GM12878 (cell line): ENCODE measurements around the gene HCFC2. TPM values are rescaled to one million over a fixed set of nuclear protein-coding genes. Genes with fewer than 3 reads are reported as not detected.

ENCODE experiments used
- ATAC-seq: fragments of 200-7000 bp; cut with Tn5 transposase; 3 replicates; pipeline ENCODE4 v1.9.1; 2020; ENCODE audit warnings: mild to moderate bottlenecking, moderate library complexity
- BruUV-seq: library from RNA; stranded (reverse); fragments of 400-500 nt; replicated peaks from 2 replicates; lab custom pipeline; 2021; lab: Mats Ljungman, UMichigan
- CTCF ChIA-PET: fragments of 300-600 bp; sonication (Branson Sonifier 250); formaldehyde crosslinking; extraction: SDS; loops from one replicate; lab custom pipeline; 2021; ENCODE audit warnings: inconsistent platforms; lab: Yijun Ruan, JAX
- POLR2A ChIA-PET: fragments of 350-600 bp; formaldehyde crosslinking; extraction: SDS; loops from one replicate; lab custom pipeline; 2021; ENCODE audit warnings: inconsistent platforms; lab: Charles Lee
- RAD21 ChIA-PET: fragments of 300-600 bp; sonication (Branson Sonifier 250); formaldehyde crosslinking; loops from one replicate; lab custom pipeline; 2023; ENCODE audit warnings: antibody characterized with exemption; ENCODE audit not compliant: unreplicated experiment; lab: Charles Lee
- SMC1A ChIA-PET: fragments of 300-600 bp; sonication (Branson Sonifier 250); formaldehyde crosslinking; loops from one replicate; lab custom pipeline; 2023; ENCODE audit not compliant: unreplicated experiment, uncharacterized antibody; lab: Charles Lee
- DNase-seq: peaks from one replicate; pipeline ENCODE4 v3.0.0-alpha.2; 2011; ENCODE audit warnings: low read depth, low spot score
- FAIRE-seq: peaks from 3 replicates; lab custom pipeline; 2011; peaks lifted over from hg19 to GRCh38; lab: Jason Lieb, UNC
- H2AFZ ChIP-seq: 2 replicates; pipeline ENCODE4 v1.6.0; 2011; ENCODE audit warnings: low read depth, low read length, control low read depth; ENCODE audit not compliant: control insufficient read depth
- H3K27ac ChIP-seq: 2 replicates; pipeline ENCODE4 v1.5.1; 2011; ENCODE audit warnings: control low read depth; ENCODE audit not compliant: control insufficient read depth, insufficient read depth
- H3K27me3 ChIP-seq, 2 experiments: replicated peaks in 1 of 2; 2 replicates each; pipeline versions ENCODE4 v1.6.0 to v1.6.1; 2011; ENCODE audit warnings: low read length in 1 of 2; ENCODE audit not compliant: control insufficient read depth in 2 of 2, insufficient read depth in 2 of 2
- H3K36me3 ChIP-seq, 2 experiments: 2 replicates each; pipeline ENCODE4 v1.5.1; 2011; ENCODE audit warnings: low read length in 1 of 2; ENCODE audit not compliant: control insufficient read depth in 2 of 2, insufficient read depth in 2 of 2
- H3K4me1 ChIP-seq: 2 replicates; pipeline ENCODE4 v1.6.1; 2011; ENCODE audit warnings: mild to moderate bottlenecking, low read length, moderate library complexity, mixed read lengths; ENCODE audit not compliant: control insufficient read depth, insufficient read depth
- H3K4me2 ChIP-seq: 2 replicates; pipeline ENCODE4 v1.6.0; 2011; ENCODE audit warnings: control low read depth; ENCODE audit not compliant: control insufficient read depth, insufficient read depth
- H3K4me3 ChIP-seq: fragments of 200-600 bp; sonication (generic); 2 replicates; pipeline ENCODE4 v1.5.1; 2016
- H3K79me2 ChIP-seq: 2 replicates; pipeline ENCODE4 v1.6.0; 2011; ENCODE audit warnings: low read length; ENCODE audit not compliant: control insufficient read depth, insufficient read depth
- H3K9ac ChIP-seq: 2 replicates; pipeline ENCODE4 v1.8.0; 2011; ENCODE audit warnings: low read length, control low read depth, mixed read lengths; ENCODE audit not compliant: control insufficient read depth, insufficient read depth
- H3K9me3 ChIP-seq: replicated peaks from 3 replicates; pipeline ENCODE4 v1.5.1; 2011; ENCODE audit warnings: mild to moderate bottlenecking, low read length; ENCODE audit not compliant: control insufficient read depth, insufficient read depth
- H4K20me1 ChIP-seq: 2 replicates; pipeline ENCODE4 v1.6.0; 2011; ENCODE audit not compliant: control insufficient read depth, insufficient read depth
- BHLHE40 ChIP-seq, 2 experiments: fragments of 450-650 bp in 1 of 2; IDR thresholded peaks; 2 replicates each; pipeline ENCODE4 v1.6.1; 2011 to 2017; ENCODE audit warnings: low read depth in 2 of 2, borderline replicate concordance in 1 of 2, improper control_type of control experiment in 1 of 2, low read length in 1 of 2, mild to moderate bottlenecking in 1 of 2
- WGBS: methylation state at CpG from one replicate; pipeline ENCODE4 v1.1.6; 2016; ENCODE audit warnings: low lambda C conversion rate; ENCODE audit not compliant: insufficient replicate concordance, insufficient coverage; ENCODE audit errors: missing lambda C conversion rate; 5-methylcytosine and 5-hydroxymethylcytosine counted together
- in situ Hi-C: fragments of 300-500 bp; cut with MboI; formaldehyde crosslinking; loops from 9 replicates; pipeline ENCODE4 v1.14.3; 2018; ENCODE audit warnings: mixed read lengths
- intact Hi-C: fragments of 100-400 bp; cut with micrococcal nuclease; formaldehyde crosslinking; loops from one replicate; pipeline ENCODE4 v1.14.2; 2022; ENCODE audit not compliant: unreplicated experiment
- polyA plus RNA-seq, 11 experiments: library from polyadenylated mRNA; depleted of rRNA in 4 of 11; unstranded in 6 of 11; stranded (reverse) in 5 of 11; fragments of >200 nt; fragmentation: Nextera tagmentation in 4 of 11; fragmentation: Illumina TruSeq in 1 of 11; extraction: Ambion mirVana in 4 of 11; extraction: Trizol in 1 of 11; gene quantifications; 1 replicate in 1 of 11; 2 replicates in 10 of 11; pipeline versions ENCODE4 v1.2.1 to v1.2.3, GENCODE V29; 2011 to 2016; ENCODE audit warnings: inconsistent platforms in 2 of 11, missing spikeins in 2 of 11, low read depth in 1 of 11
- total RNA-seq, 4 experiments: library from RNA; depleted of rRNA in 3 of 4; stranded (reverse); fragments of >200 nt in 3 of 4; fragmentation: Illumina TruSeq in 1 of 4; extraction: Trizol in 1 of 4; gene quantifications; 2 replicates each; pipeline versions ENCODE4 v1.2.1 to v1.2.3, GENCODE V29; 2013 to 2021
- TF ChIP-seq, protein P1 (sequence below): fragments of 450-650 bp; formaldehyde crosslinking; IDR thresholded peaks from 2 replicates; pipeline ENCODE4 v1.4.0; 2022; ENCODE audit warnings: mild to moderate bottlenecking, moderate library complexity

HCFC2 gene
- total and polyA plus RNA-seq, 10 of the 15 experiments (the other 5 are each of a cell fraction or from before 2014, with no cell fraction given), result 1.8 to 14.2 (median 9.3) TPM

DNA sequence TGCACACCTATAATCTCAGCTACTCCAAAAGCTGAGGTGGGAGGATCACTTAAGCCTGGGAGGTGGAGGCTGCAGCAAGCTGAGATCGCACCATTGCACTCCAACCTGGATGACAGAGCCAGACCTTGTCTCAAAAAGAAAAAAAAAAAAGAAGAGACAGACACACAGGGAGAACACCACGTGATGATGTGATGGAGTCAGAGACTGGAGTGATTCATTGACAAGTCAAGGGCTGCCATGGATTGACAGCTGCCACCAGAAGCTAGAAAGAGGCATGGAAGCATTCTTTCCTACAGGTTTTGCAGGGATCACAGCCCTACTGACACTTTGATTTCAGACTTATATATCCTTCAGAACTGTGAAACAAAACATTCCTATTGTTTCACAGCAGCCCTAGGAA, 3.5 kb upstream of the HCFC2 start:
- FAIRE-seq, result no peak
- CTCF ChIA-PET, result interaction anchor here (0.6 to 9.3 kb wide), 2 partner anchors 48 to 338 kb away, joined by 3 to 75 read pairs; no protein-coding TSS in a partner anchor
- no peak overlapping the region for H2AFZ ChIP-seq
- no peaks in the 10 kb centered on the region for H4K20me1 ChIP-seq
- no peak overlapping the region for H3K4me3 ChIP-seq
- H3K27ac ChIP-seq, result no peak overlapping the region
- no peaks in the 10 kb centered on the region for H3K36me3 ChIP-seq
- no peak for TF ChIP-seq BHLHE40 (IDR thresholded peaks at IDR 0.05; ENCODE audit: borderline replicate concordance in 1 of 2, low read depth in 2 of 2, low read length in 1 of 2)
- TF ChIP-seq, protein P1, sequence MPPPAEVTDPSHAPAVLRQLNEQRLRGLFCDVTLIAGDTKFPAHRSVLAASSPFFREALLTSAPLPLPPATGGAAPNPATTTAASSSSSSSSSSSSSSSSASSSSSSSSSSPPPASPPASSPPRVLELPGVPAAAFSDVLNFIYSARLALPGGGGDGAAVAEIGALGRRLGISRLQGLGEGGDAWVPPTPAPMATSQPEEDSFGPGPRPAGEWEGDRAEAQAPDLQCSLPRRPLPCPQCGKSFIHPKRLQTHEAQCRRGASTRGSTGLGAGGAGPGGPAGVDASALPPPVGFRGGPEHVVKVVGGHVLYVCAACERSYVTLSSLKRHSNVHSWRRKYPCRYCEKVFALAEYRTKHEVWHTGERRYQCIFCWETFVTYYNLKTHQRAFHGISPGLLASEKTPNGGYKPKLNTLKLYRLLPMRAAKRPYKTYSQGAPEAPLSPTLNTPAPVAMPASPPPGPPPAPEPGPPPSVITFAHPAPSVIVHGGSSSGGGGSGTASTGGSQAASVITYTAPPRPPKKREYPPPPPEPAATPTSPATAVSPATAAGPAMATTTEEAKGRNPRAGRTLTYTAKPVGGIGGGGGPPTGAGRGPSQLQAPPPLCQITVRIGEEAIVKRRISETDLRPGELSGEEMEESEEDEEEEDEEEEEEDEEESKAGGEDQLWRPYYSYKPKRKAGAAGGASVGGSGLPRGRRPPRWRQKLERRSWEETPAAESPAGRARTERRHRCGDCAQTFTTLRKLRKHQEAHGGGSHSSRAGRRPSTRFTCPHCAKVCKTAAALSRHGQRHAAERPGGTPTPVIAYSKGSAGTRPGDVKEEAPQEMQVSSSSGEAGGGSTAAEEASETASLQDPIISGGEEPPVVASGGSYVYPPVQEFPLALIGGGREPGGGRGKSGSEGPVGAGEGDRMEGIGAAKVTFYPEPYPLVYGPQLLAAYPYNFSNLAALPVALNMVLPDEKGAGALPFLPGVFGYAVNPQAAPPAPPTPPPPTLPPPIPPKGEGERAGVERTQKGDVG, result no peak
- DNase-seq, result no peak
- H3K4me2 ChIP-seq, result no peak overlapping the region
- no peak for ATAC-seq
- BruUV-seq, result no TSS peak
- peaks cover 14% of the 10 kb centered on the region for H3K79me2 ChIP-seq
- in situ Hi-C loops (no loop called here), intact Hi-C loops (loop anchor here (10.0 kb wide), 1 partner anchor 224 kb away; no protein-coding TSS in a partner anchor)
- no peaks in the 10 kb centered on the region for H3K4me1 ChIP-seq
- POLR2A ChIA-PET, result no interaction called here
- H3K27me3 ChIP-seq, result peaks cover 0 to under 1% of the 10 kb centered on the region in 2 experiments; a peak in 2 of 4 replicates
- SMC1A ChIA-PET, result interaction anchor here (1.2 to 1.4 kb wide), 3 partner anchors 48 to 177 kb away, joined by 3 to 6 read pairs (median 4); no protein-coding TSS in a partner anchor
- no peak overlapping the region for H3K9ac ChIP-seq
- RAD21 ChIA-PET, result interaction anchor here (0.7 to 1.0 kb wide), 3 partner anchors 49 to 326 kb away, joined by 3 read pairs; no protein-coding TSS in a partner anchor
- no peaks in the 10 kb centered on the region for H3K9me3 ChIP-seq
- 50% methylated on average over 2 of the region's 2 CpGs for WGBS
